Nephron progenitor cell (in vitro differentiated cells): ENCODE results near the gene EBF4.

ENCODE experiments used
- DNase-seq: peaks from one replicate; pipeline ENCODE4 v3.0.0; 2021
- H3K27ac Mint-ChIP-seq: 2 replicates; pipeline ENCODE4 v1.8.0; 2021; ENCODE audit warnings: mild to moderate bottlenecking, moderate library complexity, mixed read lengths
- H3K27me3 Mint-ChIP-seq: 2 replicates; pipeline ENCODE4 v1.8.0; 2021; ENCODE audit warnings: mild to moderate bottlenecking, low read depth, mixed read lengths; ENCODE audit not compliant: poor library complexity
- H3K36me3 Mint-ChIP-seq: 2 replicates; pipeline ENCODE4 v1.8.0; 2021; ENCODE audit warnings: low read depth, mixed read lengths
- H3K4me1 Mint-ChIP-seq: 2 replicates; pipeline ENCODE4 v1.8.0; 2021; ENCODE audit warnings: mixed read lengths
- H3K4me3 Mint-ChIP-seq: 2 replicates; pipeline ENCODE4 v1.8.0; 2021; ENCODE audit warnings: mild to moderate bottlenecking, moderate library complexity, mixed read lengths
- H3K9me3 Mint-ChIP-seq: 2 replicates; pipeline ENCODE4 v1.8.0; 2021; ENCODE audit warnings: mild to moderate bottlenecking, moderate library complexity, mixed read lengths
- TF ChIP-seq, protein P1 (sequence below): fragments of 200-600 bp; sonication (generic); IDR thresholded peaks from 2 replicates; pipeline ENCODE4 v1.5.0; 2021; ENCODE audit warnings: antibody characterized with exemption

The EBF4 gene

DNA sequence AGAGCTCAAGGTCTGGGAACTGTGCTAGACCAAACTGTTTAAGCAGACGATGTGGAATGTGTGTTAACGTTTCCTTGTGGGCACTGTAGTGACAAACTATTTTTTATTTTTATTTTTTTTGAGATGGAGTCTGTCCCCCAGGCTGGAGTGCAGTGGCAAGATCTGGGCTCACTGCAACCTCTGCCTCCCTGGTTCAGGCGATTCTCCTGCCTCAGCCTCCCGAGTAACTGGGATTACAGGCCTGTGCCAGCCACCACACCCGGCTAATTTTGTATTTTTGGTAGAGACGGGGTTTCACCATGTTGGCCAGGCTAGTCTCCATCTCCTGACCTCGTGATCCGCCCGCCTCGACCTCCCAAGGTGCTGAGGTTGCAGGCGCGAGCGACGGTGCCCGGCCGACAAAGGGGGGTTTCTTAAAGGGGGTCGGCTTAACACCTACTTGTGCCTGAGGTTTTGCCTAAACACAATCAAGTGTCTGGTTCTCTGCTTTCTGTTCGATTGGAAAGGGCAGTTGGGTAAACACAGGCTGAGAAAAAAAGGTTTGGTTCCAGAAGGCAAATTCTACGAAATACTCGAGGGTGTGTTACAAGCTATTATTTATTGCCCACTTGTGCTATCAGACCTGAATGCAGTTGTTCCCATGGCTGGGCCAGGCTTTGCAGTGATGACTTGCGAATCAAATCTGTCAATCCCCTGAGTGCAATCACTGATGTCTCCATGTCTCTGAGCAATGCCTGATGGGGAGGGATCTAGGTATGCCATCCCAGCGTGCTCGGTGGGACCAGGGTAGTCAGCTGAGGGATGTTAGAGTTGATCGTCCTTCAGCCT, 38.8 kb upstream of the EBF4 start:
- no peak for DNase-seq
- Mint-ChIP-seq H3K4me3 (peak overlapping the region; percentile 89), H3K27me3 (peaks cover under 1% of the 10 kb centered on the region), H3K9me3 (no peaks in the 10 kb centered on the region), H3K27ac (peak overlapping the region; percentile 85), H3K36me3 (peaks cover 46% of the 10 kb centered on the region), H3K4me1 (peaks cover 29% of the 10 kb centered on the region)
- TF ChIP-seq, protein P1, sequence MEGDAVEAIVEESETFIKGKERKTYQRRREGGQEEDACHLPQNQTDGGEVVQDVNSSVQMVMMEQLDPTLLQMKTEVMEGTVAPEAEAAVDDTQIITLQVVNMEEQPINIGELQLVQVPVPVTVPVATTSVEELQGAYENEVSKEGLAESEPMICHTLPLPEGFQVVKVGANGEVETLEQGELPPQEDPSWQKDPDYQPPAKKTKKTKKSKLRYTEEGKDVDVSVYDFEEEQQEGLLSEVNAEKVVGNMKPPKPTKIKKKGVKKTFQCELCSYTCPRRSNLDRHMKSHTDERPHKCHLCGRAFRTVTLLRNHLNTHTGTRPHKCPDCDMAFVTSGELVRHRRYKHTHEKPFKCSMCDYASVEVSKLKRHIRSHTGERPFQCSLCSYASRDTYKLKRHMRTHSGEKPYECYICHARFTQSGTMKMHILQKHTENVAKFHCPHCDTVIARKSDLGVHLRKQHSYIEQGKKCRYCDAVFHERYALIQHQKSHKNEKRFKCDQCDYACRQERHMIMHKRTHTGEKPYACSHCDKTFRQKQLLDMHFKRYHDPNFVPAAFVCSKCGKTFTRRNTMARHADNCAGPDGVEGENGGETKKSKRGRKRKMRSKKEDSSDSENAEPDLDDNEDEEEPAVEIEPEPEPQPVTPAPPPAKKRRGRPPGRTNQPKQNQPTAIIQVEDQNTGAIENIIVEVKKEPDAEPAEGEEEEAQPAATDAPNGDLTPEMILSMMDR = no peak

DNA sequence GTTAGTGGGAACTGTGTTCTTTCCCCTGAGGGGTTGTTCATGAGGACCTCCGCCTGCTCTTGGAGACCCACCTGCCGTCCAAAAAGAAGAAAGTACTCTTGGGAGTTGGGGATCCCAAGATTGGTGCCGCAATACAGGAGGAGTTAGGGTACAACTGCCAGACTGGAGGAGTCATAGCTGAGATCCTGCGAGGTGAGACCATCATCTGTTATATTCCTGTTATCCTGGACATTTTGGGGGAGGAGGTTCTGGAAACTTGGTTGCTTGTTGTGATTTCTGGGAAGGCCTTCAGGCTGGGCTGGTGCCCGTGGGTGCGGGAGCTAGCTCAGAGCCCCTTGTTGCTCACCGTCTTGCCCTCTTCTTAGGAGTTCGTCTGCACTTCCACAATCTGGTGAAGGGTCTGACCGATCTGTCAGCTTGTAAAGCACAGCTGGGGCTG, 38.2 kb upstream of the EBF4 start:
- peaks cover 29% of the 10 kb centered on the region for H3K4me1 Mint-ChIP-seq
- H3K27me3 Mint-ChIP-seq = peaks cover 3% of the 10 kb centered on the region
- no peaks in the 10 kb centered on the region for H3K9me3 Mint-ChIP-seq
- peak overlapping the region; percentile 89 for H3K4me3 Mint-ChIP-seq
- peaks cover 52% of the 10 kb centered on the region for H3K36me3 Mint-ChIP-seq
- H3K27ac Mint-ChIP-seq = peak overlapping the region; percentile 85
- TF ChIP-seq, protein P1 = no peak
- DNase-seq = no peak

DNA sequence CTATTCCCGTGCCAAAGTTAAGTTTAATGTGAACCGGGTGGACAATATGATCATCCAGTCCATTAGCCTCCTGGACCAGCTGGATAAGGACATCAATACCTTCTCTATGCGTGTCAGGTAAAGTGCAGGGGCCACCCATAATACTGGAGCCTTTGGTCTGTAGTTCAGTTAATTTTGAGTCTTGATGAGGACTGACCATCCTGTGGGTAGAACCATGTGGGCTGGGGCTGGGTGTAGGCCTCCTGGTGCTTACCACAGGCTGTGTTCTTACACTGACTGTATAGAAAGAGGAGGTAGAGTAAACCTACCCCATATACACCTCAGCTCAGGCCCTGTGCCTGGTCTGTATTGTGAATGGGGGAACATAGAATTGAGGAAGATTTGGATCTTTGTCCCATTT, 37.7 kb upstream of the EBF4 start:
- H3K36me3 Mint-ChIP-seq = peaks cover 52% of the 10 kb centered on the region
- H3K9me3 Mint-ChIP-seq = no peaks in the 10 kb centered on the region
- H3K27ac Mint-ChIP-seq = peak overlapping the region; percentile 85
- no peak for DNase-seq
- H3K4me3 Mint-ChIP-seq = peak overlapping the region; percentile 89
- TF ChIP-seq, protein P1 = no peak
- H3K27me3 Mint-ChIP-seq = peaks cover 3% of the 10 kb centered on the region
- H3K4me1 Mint-ChIP-seq = peaks cover 29% of the 10 kb centered on the region

DNA sequence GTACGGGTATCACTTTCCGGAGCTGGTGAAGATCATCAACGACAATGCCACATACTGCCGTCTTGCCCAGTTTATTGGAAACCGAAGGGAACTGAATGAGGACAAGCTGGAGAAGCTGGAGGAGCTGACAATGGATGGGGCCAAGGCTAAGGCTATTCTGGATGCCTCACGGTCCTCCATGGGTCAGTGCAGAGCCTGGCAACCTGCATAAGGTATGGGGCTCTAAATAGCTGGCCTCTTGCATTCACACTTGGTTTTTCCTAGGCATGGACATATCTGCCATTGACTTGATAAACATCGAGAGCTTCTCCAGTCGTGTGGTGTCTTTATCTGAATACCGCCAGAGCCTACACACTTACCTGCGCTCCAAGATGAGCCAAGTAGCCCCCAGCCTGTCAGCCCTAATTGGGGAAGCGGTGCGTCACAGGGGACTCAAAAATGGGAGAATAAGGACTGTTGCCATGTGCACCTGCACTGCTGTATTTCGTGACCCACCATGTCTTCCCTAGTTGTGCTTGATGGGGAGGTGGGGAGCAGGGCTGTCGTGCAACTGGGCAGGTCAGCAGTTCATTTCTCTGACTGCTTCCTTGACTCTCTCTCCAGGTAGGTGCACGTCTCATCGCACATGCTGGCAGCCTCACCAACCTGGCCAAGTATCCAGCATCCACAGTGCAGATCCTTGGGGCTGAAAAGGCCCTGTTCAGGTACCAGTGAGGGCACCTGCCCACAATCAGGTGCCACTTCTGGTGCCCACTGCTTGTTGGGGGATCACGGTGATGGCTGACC, 37.1 kb upstream of the EBF4 start:
- DNase-seq = no peak
- H3K9me3 Mint-ChIP-seq = no peaks in the 10 kb centered on the region
- peaks cover 56% of the 10 kb centered on the region for H3K36me3 Mint-ChIP-seq
- H3K27ac Mint-ChIP-seq = peak overlapping the region; percentile 85
- H3K4me3 Mint-ChIP-seq = no peak overlapping the region
- TF ChIP-seq, protein P1 = no peak
- peaks cover 29% of the 10 kb centered on the region for H3K4me1 Mint-ChIP-seq
- H3K27me3 Mint-ChIP-seq = peaks cover 3% of the 10 kb centered on the region

DNA sequence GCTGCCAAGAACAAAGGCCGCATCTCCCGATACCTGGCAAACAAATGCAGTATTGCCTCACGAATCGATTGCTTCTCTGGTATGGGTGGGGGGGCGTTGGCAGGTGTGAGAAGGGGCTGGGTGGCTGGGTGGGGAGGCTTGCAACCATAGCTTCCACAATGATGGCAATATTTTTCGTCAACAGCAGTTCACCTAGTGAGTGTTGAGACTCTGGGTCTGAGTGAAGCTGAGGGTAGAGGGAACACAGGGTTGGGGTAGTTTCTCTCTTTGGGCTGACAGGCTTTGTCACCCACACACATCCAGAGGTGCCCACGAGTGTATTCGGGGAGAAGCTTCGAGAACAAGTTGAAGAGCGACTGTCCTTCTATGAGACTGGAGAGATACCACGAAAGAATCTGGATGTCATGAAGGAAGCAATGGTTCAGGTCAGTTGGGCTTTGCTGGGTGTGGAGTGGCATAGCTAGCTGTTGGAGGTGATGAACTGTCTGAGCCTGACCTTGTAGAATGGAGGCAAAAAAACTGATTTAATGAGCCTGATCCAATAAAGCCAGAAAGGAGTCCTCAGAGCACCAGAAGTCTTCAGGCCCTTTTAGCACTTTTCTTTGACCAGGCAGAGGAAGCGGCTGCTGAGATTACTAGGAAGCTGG, 36.0 kb upstream of the EBF4 start:
- H3K36me3 Mint-ChIP-seq = peaks cover 63% of the 10 kb centered on the region
- TF ChIP-seq, protein P1 = no peak
- H3K4me3 Mint-ChIP-seq = no peak overlapping the region
- no peak overlapping the region for H3K27ac Mint-ChIP-seq
- no peaks in the 10 kb centered on the region for H3K9me3 Mint-ChIP-seq
- peaks cover 3% of the 10 kb centered on the region for H3K27me3 Mint-ChIP-seq
- peaks cover 24% of the 10 kb centered on the region for H3K4me1 Mint-ChIP-seq
- no peak for DNase-seq
